Neural cell (in vitro differentiated cells): ENCODE results near the gene ADTRP. TPM values are rescaled to one million over a fixed set of nuclear protein-coding genes. Genes with fewer than 3 reads are reported as not detected.

Experiments
- H2AFZ ChIP-seq: fragments of 200-600, 300-800 bp; sonication (generic), shearing (Covaris generic); 2 replicates; pipeline ENCODE4 v1.6.0; 2014; ENCODE audit warnings: low read depth, mild to moderate bottlenecking, antibody characterized with exemption, low read length, moderate library complexity
- H3F3A ChIP-seq: fragments of 200-600 bp; shearing (Covaris generic); 2 replicates; pipeline ENCODE4 v1.6.1; 2016; ENCODE audit warnings: mild to moderate bottlenecking, moderate library complexity, mixed read lengths, antibody characterized with exemption, low read length; ENCODE audit not compliant: insufficient read depth, poor library complexity, severe bottlenecking
- H3K27ac ChIP-seq: fragments of 200-600, 300-800 bp; sonication (generic), shearing (Covaris generic); 2 replicates; pipeline ENCODE4 v1.5.1; 2014; ENCODE audit warnings: mild to moderate bottlenecking, low read length, moderate library complexity
- H3K27me3 ChIP-seq: fragments of 300-800, 200-600 bp; sonication (generic), shearing (Covaris generic); 2 replicates; pipeline ENCODE4 v1.6.0; 2014; ENCODE audit warnings: mild to moderate bottlenecking, low read depth, low read length, moderate library complexity; ENCODE audit not compliant: insufficient read depth
- H3K36me3 ChIP-seq: fragments of 300-800, 200-600 bp; sonication (generic), shearing (Covaris generic); 2 replicates; pipeline ENCODE4 v1.5.1; 2014; ENCODE audit warnings: mild to moderate bottlenecking, antibody characterized with exemption, low read length, moderate library complexity; ENCODE audit not compliant: insufficient read depth
- H3K4me2 ChIP-seq: fragments of 300-800, 200-600 bp; sonication (generic), shearing (Covaris generic); 2 replicates; pipeline ENCODE4 v1.6.0; 2014; ENCODE audit warnings: mild to moderate bottlenecking, low read length
- H3K4me3 ChIP-seq: fragments of 300-800, 200-600 bp; sonication (generic), shearing (Covaris generic); 2 replicates; pipeline ENCODE4 v1.5.1; 2014; ENCODE audit warnings: mild to moderate bottlenecking, low read length, moderate library complexity
- H3K79me2 ChIP-seq: fragments of 200-600 bp; shearing (Covaris generic); replicated peaks from 2 replicates; pipeline ENCODE4 v1.6.0; 2014; ENCODE audit warnings: mild to moderate bottlenecking, low read length, moderate library complexity; ENCODE audit not compliant: insufficient read depth
- H3K9ac ChIP-seq: fragments of 300-800, 200-600 bp; sonication (generic), shearing (Covaris generic); 2 replicates; pipeline ENCODE4 v1.6.1; 2016; ENCODE audit warnings: mild to moderate bottlenecking, low read length, mixed read lengths
- H3K9me2 ChIP-seq: fragments of 200-600 bp; shearing (Covaris generic); 2 replicates; pipeline ENCODE4 v1.6.1; 2016; ENCODE audit warnings: mild to moderate bottlenecking, low read length, mixed read lengths; ENCODE audit not compliant: insufficient read depth
- H3K9me3 ChIP-seq: fragments of 200-600, 300-800 bp; sonication (generic), shearing (Covaris generic); 2 replicates; pipeline ENCODE4 v1.6.1; 2016; ENCODE audit warnings: mild to moderate bottlenecking, mixed run types, low read length, moderate library complexity, mixed read lengths
- H4K20me1 ChIP-seq: fragments of 200-600 bp; shearing (Covaris generic); 2 replicates; pipeline ENCODE4 v1.6.1; 2016; ENCODE audit warnings: mild to moderate bottlenecking, mixed run types; ENCODE audit not compliant: insufficient read depth
- CTCF ChIP-seq: fragments of 450-650 bp; IDR thresholded peaks from 2 replicates; pipeline ENCODE4 v1.5.1; 2014; ENCODE audit warnings: antibody characterized with exemption, mild to moderate bottlenecking, moderate library complexity; ENCODE audit not compliant: poor library complexity, severe bottlenecking
- EP300 ChIP-seq: fragments of 450-650 bp; conservative IDR thresholded peaks from 2 replicates; pipeline ENCODE4 v1.6.1; 2014; ENCODE audit warnings: antibody characterized with exemption, mild to moderate bottlenecking, moderate library complexity; ENCODE audit not compliant: poor library complexity, severe bottlenecking
- EZH2 ChIP-seq: fragments of 200-600, 300-800 bp; shearing (Covaris generic), sonication (generic); IDR thresholded peaks from 2 replicates; pipeline ENCODE4 v1.6.1; 2014; ENCODE audit warnings: antibody characterized with exemption, low read length, borderline replicate concordance, mild to moderate bottlenecking; ENCODE audit not compliant: insufficient read depth, poor library complexity, severe bottlenecking
- MXI1 ChIP-seq: fragments of 450-650 bp; conservative IDR thresholded peaks from 2 replicates; pipeline ENCODE4 v1.6.1; 2014; ENCODE audit warnings: antibody characterized with exemption, mild to moderate bottlenecking; ENCODE audit not compliant: poor library complexity, severe bottlenecking
- POLR2AphosphoS5 ChIP-seq: IDR thresholded peaks from 2 replicates; pipeline ENCODE4 v1.6.1; 2012
- RAD21 ChIP-seq: fragments of 450-650 bp; conservative IDR thresholded peaks from 2 replicates; pipeline ENCODE4 v1.6.1; 2014; ENCODE audit warnings: antibody characterized with exemption, mild to moderate bottlenecking, moderate library complexity
- REST ChIP-seq: IDR thresholded peaks from 2 replicates; pipeline ENCODE4 v1.6.1; 2012; ENCODE audit warnings: borderline replicate concordance
- SMC3 ChIP-seq: fragments of 450-650 bp; conservative IDR thresholded peaks from 2 replicates; pipeline ENCODE4 v1.6.1; 2014; ENCODE audit warnings: antibody characterized with exemption, mild to moderate bottlenecking, moderate library complexity; ENCODE audit not compliant: poor library complexity
- TAF1 ChIP-seq: IDR thresholded peaks from 2 replicates; pipeline ENCODE4 v1.6.1; 2012; ENCODE audit warnings: low read depth
- polyA plus RNA-seq: library from polyadenylated mRNA; depleted of rRNA; stranded (reverse); fragments of >200 nt; gene quantifications from 2 replicates; pipeline ENCODE4 v1.2.3, GENCODE V29; 2014

ADTRP gene
- polyA plus RNA-seq, 1 donor from 2014 or later = not detected

GRCh38 chr6:11824986-11825385 lies 46.4 kb upstream of the ADTRP start:
- no peak overlapping the region for H3K4me3 ChIP-seq
- no peak overlapping the region for H2AFZ ChIP-seq
- H3K27me3 ChIP-seq = no peaks in the 10 kb centered on the region

GRCh38 chr6:11822346-11822745 lies 43.7 kb upstream of the ADTRP start:
- Histone ChIP-seq H3K9ac (no peak overlapping the region), H3K27ac (no peak overlapping the region), H3K4me3 (no peak overlapping the region), H3K9me2 (no peaks in the 10 kb centered on the region), H3K36me3 (no peaks in the 10 kb centered on the region), H3K9me3 (no peaks in the 10 kb centered on the region), H3K27me3 (no peaks in the 10 kb centered on the region), H3K79me2 (no peaks in the 10 kb centered on the region), H2AFZ (no peak overlapping the region), H4K20me1 (no peaks in the 10 kb centered on the region), H3F3A (no peaks in the 10 kb centered on the region), H3K4me2 (no peak overlapping the region)
- TF ChIP-seq RAD21 = no peak
- no peak for TF ChIP-seq POLR2AphosphoS5
- TF ChIP-seq EP300 = no peak
- no peak for TF ChIP-seq EZH2
- no peak for TF ChIP-seq REST
- no peak for TF ChIP-seq CTCF
- no peak for TF ChIP-seq TAF1

More at GRCh38 chr6:11824986-11825385, 46.4 kb upstream of the ADTRP start:
- Histone ChIP-seq H3F3A (no peaks in the 10 kb centered on the region), H3K9ac (no peak overlapping the region), H3K4me2 (no peak overlapping the region), H3K27ac (no peak overlapping the region), H3K9me2 (no peaks in the 10 kb centered on the region), H3K36me3 (no peaks in the 10 kb centered on the region), H3K79me2 (no peaks in the 10 kb centered on the region), H3K9me3 (no peaks in the 10 kb centered on the region), H4K20me1 (no peaks in the 10 kb centered on the region)
- TF ChIP-seq SMC3 (no peak), EZH2 (no peak), TAF1 (no peak), CTCF (no peak), POLR2AphosphoS5 (no peak), EP300 (no peak), REST (no peak), MXI1 (no peak), RAD21 (no peak)
